HG03460 (cell line): ENCODE results near the gene ZNF808.
"Not testable (repeated sequence)": the region's sequence is repeated elsewhere in the genome, so short reads cannot be mapped to it uniquely, and the experiment has no call there.

ENCODE experiments used
- ATAC-seq: cut with Tn5 transposase; IDR thresholded peaks from one replicate; pipeline ENCODE4 v1.9.1; 2021; ENCODE audit not compliant: unreplicated experiment

The ZNF808 gene

GRCh38 chr19:52592301-52592700, 64.8 kb downstream of the ZNF808 start:
- no peak for ATAC-seq

- ATAC-seq = not testable (repeated sequence)
Measured at GRCh38 chr19:52593441-52593840, 66.0 kb downstream of the ZNF808 start.

GRCh38 chr19:52599241-52599640, 71.8 kb downstream of the ZNF808 start:
- ATAC-seq = no peak

- ATAC-seq = peak; percentile 21
Measured at GRCh38 chr19:52600639-52601024, 73.2 kb downstream of the ZNF808 start.

- ATAC-seq = peak; percentile 97
Measured at GRCh38 chr19:52601025-52601973, 73.8 kb downstream of the ZNF808 start.

- not testable (repeated sequence) for ATAC-seq
Measured at GRCh38 chr19:52601974-52602366, 74.5 kb downstream of the ZNF808 start.

GRCh38 chr19:52602941-52603340, 75.5 kb downstream of the ZNF808 start:
- no peak for ATAC-seq

GRCh38 chr19:52603558-52604207, 76.2 kb downstream of the ZNF808 start:
- ATAC-seq = no peak
